Islet precursor cell (in vitro differentiated cells): ENCODE results near the gene GAS1.
A peak's percentile ranks its signal among the peaks of the same experiment; 100 is the strongest.

ENCODE experiments used
- DNase-seq: peaks from one replicate; pipeline ENCODE4 v3.0.0-alpha.2; 2018

Gene GAS1

GRCh38 chr9:86962692-86963091, 15.4 kb upstream of the GAS1 start:
- no peak for DNase-seq

GRCh38 chr9:86960938-86961337, 13.6 kb upstream of the GAS1 start:
- no peak for DNase-seq

GRCh38 chr9:86958203-86958602, 10.9 kb upstream of the GAS1 start:
- DNase-seq: no peak

- DNase-seq: no peak
Measured at GRCh38 chr9:86955561-86955960, 8.3 kb upstream of the GAS1 start.

GRCh38 chr9:86955042-86955441, 7.7 kb upstream of the GAS1 start:
- DNase-seq: no peak

- no peak for DNase-seq
Measured at GRCh38 chr9:86953181-86953580, 5.9 kb upstream of the GAS1 start.

- DNase-seq: peak; percentile 88
Measured at GRCh38 chr9:86948074-86948929, 996 bp upstream of the GAS1 start.

- DNase-seq: peak; percentile 86
Measured at GRCh38 chr9:86946201-86947145, 833 bp downstream of the GAS1 start.

GRCh38 chr9:86945728-86946200, 1.5 kb downstream of the GAS1 start:
- DNase-seq: peak; percentile 74

- peak; percentile 73 for DNase-seq
Measured at GRCh38 chr9:86944796-86945727, 2.2 kb downstream of the GAS1 start.

- no peak for DNase-seq
Measured at GRCh38 chr9:86943201-86944113, 3.8 kb downstream of the GAS1 start.

- no peak for DNase-seq
Measured at GRCh38 chr9:86942281-86943200, 4.8 kb downstream of the GAS1 start.

GRCh38 chr9:86941197-86941596, 6.1 kb downstream of the GAS1 start:
- DNase-seq: no peak

- no peak for DNase-seq
Measured at GRCh38 chr9:86940774-86941173, 6.5 kb downstream of the GAS1 start.

- DNase-seq: no peak
Measured at GRCh38 chr9:86939891-86940290, 7.4 kb downstream of the GAS1 start.

- no peak for DNase-seq
Measured at GRCh38 chr9:86939321-86939720, 8.0 kb downstream of the GAS1 start.

- DNase-seq: no peak
Measured at GRCh38 chr9:86938780-86939179, 8.5 kb downstream of the GAS1 start.

GRCh38 chr9:86926145-86926544, 21.2 kb downstream of the GAS1 start:
- DNase-seq: no peak

GRCh38 chr9:86925686-86926085, 21.6 kb downstream of the GAS1 start:
- no peak for DNase-seq

GRCh38 chr9:86924206-86924605, 23.1 kb downstream of the GAS1 start:
- no peak for DNase-seq
